HEK293T (cell line): Measurements from ENCODE around the gene BBS1.

Experiments
- ARNT ChIP-seq: fragments of 450-650 bp; IDR thresholded peaks from 2 replicates; pipeline ENCODE4 v1.6.1; 2017; ENCODE audit warnings: mild to moderate bottlenecking
- ELF4 ChIP-seq: fragments of 450-650 bp; IDR thresholded peaks from 2 replicates; pipeline ENCODE4 v1.6.1; 2017; ENCODE audit warnings: antibody characterized with exemption
- FOXA1 ChIP-seq: fragments of 450-650 bp; IDR thresholded peaks from 2 replicates; pipeline ENCODE4 v1.6.1; 2016; ENCODE audit warnings: mild to moderate bottlenecking
- FOXM1 ChIP-seq: fragments of 450-650 bp; IDR thresholded peaks from 2 replicates; pipeline ENCODE4 v1.6.1; 2017; ENCODE audit warnings: mild to moderate bottlenecking, borderline replicate concordance
- HDGF ChIP-seq: fragments of 450-650 bp; IDR thresholded peaks from 2 replicates; pipeline ENCODE4 v1.6.1; 2017; ENCODE audit warnings: antibody characterized with exemption, borderline replicate concordance
- LEF1 ChIP-seq: fragments of 450-650 bp; IDR thresholded peaks from 2 replicates; pipeline ENCODE4 v1.6.1; 2017; ENCODE audit warnings: mild to moderate bottlenecking, borderline replicate concordance
- SP1 ChIP-seq: fragments of 450-650 bp; IDR thresholded peaks from 2 replicates; pipeline ENCODE4 v1.6.1; 2017

- TF ChIP-seq ELF4 (no peak), SP1 (no peak), FOXA1 (no peak), LEF1 (no peak), ARNT (no peak), HDGF (no peak), FOXM1 (no peak)
These were observed 68.7 kb downstream of the BBS1 start for GRCh38 chr11:66579017-66579606.
